HL-60 (cell line): ENCODE measurements around the gene TNK2.

Experiments used
- DNase-seq, 2 experiments: peaks; one replicate each; pipeline ENCODE4 v3.0.0-alpha.2; 2010 to 2020; ENCODE audit warnings: low read depth in 1 of 2, low spot score in 1 of 2
- H3K27ac ChIP-seq: fragments of 250-450 bp; sonication (Bioruptor Pico); replicated peaks from 2 replicates; pipeline ENCODE4 v1.5.1; 2020; ENCODE audit warnings: mild to moderate bottlenecking, moderate library complexity
- H3K27me3 ChIP-seq: fragments of 250-450 bp; sonication (Bioruptor Pico); 2 replicates; pipeline ENCODE4 v1.5.1; 2021; ENCODE audit warnings: mild to moderate bottlenecking, moderate library complexity; ENCODE audit not compliant: insufficient read depth, poor library complexity, severe bottlenecking
- H3K4me3 ChIP-seq: replicated peaks from 2 replicates; pipeline ENCODE4 v1.5.1; 2011; ENCODE audit warnings: mild to moderate bottlenecking, control low read depth, low read length; ENCODE audit not compliant: insufficient read depth
- CTCF ChIP-seq: IDR thresholded peaks from one replicate; pipeline ENCODE4 v1.5.1; 2011; ENCODE audit warnings: low read length, control low read depth, inconsistent platforms; ENCODE audit not compliant: insufficient read depth
- GABPA ChIP-seq: IDR thresholded peaks from 2 replicates; pipeline ENCODE4 v1.6.1; 2012; ENCODE audit warnings: low read depth
- POLR2AphosphoS5 ChIP-seq: IDR thresholded peaks from 2 replicates; pipeline ENCODE4 v1.6.1; 2012; ENCODE audit warnings: low read depth
- REST ChIP-seq: IDR thresholded peaks from 2 replicates; pipeline ENCODE4 v1.6.1; 2012; ENCODE audit warnings: low read depth; ENCODE audit not compliant: insufficient replicate concordance
- SPI1 ChIP-seq: IDR thresholded peaks from 2 replicates; pipeline ENCODE4 v1.6.1; 2012; ENCODE audit warnings: low read depth, mild to moderate bottlenecking, borderline replicate concordance

The TNK2 gene

GRCh38 chr3:195918176-195918575 lies 9.8 kb upstream of the TNK2 start:
- peaks cover 3% of the 10 kb centered on the region for H3K27me3 ChIP-seq
- H3K27ac ChIP-seq, result no peak overlapping the region
- H3K4me3 ChIP-seq, result no peak overlapping the region
- TF ChIP-seq REST, result no peak
- no peak for TF ChIP-seq POLR2AphosphoS5
- no peak for TF ChIP-seq SPI1
- TF ChIP-seq CTCF, result no peak
- no peak for TF ChIP-seq GABPA
- no peak for DNase-seq

- TF ChIP-seq GABPA (no peak), CTCF (no peak), POLR2AphosphoS5 (no peak), SPI1 (no peak), REST (no peak)
- DNase-seq, result no peak
- Histone ChIP-seq H3K27me3 (peaks cover 3% of the 10 kb centered on the region), H3K4me3 (no peak overlapping the region), H3K27ac (no peak overlapping the region)
Measured at GRCh38 chr3:195916991-195917390, 8.6 kb upstream of the TNK2 start.

GRCh38 chr3:195916291-195916690 lies 7.9 kb upstream of the TNK2 start:
- Histone ChIP-seq H3K27me3 (peaks cover 3% of the 10 kb centered on the region), H3K27ac (no peak overlapping the region), H3K4me3 (no peak overlapping the region)
- TF ChIP-seq SPI1, result no peak
- no peak for TF ChIP-seq REST
- no peak for TF ChIP-seq CTCF
- no peak for TF ChIP-seq POLR2AphosphoS5
- TF ChIP-seq GABPA, result no peak
- no peak for DNase-seq
